Forelimb muscle (tissue), 1 donor: ENCODE results near the gene AKAP6. TPM values are rescaled to one million over a fixed set of nuclear protein-coding genes. Genes with fewer than 3 reads are reported as not detected.

ENCODE experiments used
- DNase-seq: peaks from one replicate; pipeline ENCODE4 v3.0.0-alpha.2; 2013; ENCODE audit warnings: low read depth
- polyA plus RNA-seq: library from polyadenylated mRNA; unstranded; fragments of 120-200 nt; gene quantifications from one replicate; pipeline ENCODE4 v1.2.1, GENCODE V29; 2013; ENCODE audit not compliant: insufficient read length

Gene AKAP6, protein sequence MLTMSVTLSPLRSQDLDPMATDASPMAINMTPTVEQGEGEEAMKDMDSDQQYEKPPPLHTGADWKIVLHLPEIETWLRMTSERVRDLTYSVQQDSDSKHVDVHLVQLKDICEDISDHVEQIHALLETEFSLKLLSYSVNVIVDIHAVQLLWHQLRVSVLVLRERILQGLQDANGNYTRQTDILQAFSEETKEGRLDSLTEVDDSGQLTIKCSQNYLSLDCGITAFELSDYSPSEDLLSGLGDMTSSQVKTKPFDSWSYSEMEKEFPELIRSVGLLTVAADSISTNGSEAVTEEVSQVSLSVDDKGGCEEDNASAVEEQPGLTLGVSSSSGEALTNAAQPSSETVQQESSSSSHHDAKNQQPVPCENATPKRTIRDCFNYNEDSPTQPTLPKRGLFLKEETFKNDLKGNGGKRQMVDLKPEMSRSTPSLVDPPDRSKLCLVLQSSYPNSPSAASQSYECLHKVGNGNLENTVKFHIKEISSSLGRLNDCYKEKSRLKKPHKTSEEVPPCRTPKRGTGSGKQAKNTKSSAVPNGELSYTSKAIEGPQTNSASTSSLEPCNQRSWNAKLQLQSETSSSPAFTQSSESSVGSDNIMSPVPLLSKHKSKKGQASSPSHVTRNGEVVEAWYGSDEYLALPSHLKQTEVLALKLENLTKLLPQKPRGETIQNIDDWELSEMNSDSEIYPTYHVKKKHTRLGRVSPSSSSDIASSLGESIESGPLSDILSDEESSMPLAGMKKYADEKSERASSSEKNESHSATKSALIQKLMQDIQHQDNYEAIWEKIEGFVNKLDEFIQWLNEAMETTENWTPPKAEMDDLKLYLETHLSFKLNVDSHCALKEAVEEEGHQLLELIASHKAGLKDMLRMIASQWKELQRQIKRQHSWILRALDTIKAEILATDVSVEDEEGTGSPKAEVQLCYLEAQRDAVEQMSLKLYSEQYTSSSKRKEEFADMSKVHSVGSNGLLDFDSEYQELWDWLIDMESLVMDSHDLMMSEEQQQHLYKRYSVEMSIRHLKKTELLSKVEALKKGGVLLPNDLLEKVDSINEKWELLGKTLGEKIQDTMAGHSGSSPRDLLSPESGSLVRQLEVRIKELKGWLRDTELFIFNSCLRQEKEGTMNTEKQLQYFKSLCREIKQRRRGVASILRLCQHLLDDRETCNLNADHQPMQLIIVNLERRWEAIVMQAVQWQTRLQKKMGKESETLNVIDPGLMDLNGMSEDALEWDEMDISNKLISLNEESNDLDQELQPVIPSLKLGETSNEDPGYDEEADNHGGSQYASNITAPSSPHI (N-terminal part only)
- polyA plus RNA-seq, result 64.6 TPM

DNA sequence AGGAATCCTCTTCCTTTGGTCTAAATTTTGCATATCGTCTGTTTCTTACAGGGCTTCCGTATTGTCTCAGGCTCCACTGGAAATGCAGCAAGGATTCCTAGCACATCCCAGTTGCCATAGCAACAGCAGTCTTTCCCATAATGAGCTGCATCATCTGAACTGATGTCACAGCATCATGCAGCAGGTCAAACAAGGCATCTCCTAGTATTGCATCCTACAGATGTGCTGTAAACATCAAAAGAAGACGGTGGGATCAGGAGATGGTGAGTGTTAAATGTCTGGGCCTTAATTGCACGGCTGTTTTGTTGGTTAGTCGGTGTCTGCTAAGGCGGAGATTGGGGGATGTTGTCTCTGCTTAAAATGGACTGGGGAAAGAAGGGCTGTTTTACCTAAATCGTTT is at the start of gene AKAP6:
AKAP6 (plus strand) TSS at position 153 of the 400 bp plus-strand sequence. CDS start 104,196 bp downstream, outside the sequence.
- DNase-seq, result peak; percentile 16

DNA sequence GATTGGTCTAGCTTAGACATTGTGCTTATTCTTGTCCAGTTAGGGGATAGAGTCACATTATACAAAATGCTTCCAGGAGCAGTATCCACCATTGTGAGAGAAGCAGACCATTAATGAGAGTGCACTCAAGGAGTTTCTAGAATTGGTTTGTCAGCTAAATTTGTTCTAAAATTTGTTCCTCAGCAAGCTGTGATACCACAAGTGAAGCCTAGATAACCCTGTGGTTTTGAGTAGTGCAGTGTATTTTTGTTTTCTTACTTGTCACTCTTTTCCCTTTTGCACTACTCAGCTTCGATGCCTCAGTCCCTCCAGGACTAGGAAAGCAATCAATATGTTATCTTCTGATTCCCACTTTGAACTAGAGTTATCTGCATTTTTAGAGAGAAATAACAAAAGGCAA is 42.5 kb upstream of the AKAP6 start:
- no peak for DNase-seq

DNA sequence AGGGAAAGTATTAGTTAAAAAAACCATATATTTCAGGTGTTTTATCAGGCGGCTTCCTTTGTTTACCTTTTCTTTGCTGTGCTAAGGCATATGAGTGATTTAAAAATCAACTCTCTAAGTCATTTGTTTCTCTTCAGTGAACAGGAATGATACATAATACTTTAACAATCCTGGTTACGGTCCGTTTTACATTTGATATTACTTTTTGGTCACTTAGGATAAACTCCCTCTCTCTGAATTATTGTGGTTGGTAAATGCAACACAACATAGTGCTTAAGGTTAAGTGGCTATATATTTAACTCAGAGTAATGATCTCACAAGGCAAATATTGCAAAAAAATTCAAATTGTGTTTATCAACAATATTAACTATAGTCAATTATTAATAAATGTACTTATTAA is 32.7 kb upstream of the AKAP6 start:
- no peak for DNase-seq

DNA sequence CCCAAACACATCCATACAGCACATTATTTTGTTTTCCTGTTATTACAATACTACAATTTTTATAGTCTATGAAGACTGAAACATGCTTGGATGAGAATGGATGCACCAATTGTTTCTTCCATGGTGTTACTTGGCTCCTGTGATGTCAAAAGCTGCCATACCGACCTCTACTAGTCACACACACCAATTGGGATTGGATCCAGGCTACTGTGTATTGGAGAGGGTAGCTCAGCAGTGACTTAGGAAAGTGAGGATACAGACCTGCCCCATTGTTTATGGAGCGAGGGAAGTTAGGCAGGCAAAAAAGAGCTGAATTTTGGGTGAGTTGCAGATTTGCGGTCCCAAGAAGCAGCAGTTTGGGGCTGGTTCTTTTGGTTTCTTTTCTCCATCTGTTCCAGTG is 30.8 kb upstream of the AKAP6 start:
- no peak for DNase-seq

DNA sequence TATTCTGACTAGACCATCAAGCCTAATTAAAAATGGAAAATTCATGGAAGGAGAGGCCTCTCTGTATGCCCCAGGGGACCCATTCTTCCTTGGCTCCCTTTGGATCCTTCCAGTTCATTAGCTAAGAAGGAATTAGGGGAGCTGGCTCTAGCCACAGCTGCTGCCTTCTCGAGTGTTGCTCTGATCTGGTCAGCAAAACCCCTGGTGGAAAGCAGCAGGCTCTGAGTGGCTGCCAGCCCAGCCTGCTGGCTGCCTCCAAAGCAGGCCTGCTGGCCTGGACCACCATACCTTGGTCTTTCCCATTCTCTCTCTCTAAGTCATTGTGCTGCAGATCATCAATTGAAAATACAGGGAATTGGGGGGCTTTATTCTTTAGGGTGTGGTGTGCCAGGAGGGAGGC is 29.0 kb upstream of the AKAP6 start:
- no peak for DNase-seq

DNA sequence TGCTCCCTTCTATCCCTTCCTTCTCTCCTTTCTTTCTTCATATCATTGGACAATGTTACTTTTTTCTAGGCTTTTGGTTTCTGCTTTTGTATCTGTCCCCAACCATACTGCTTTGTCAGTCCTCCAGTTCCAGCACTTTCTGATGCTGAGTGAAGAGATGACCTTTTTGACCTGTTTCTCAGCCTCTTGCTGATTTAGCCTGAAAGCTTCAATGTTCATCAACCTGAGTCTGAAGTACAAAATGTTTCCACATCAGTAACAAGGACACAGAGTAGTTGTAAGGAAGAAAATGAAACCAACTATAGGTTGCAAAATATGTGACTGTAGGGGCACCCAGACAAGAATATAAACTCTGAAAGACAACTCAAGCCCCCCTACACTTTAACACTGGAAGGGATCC is 25.2 kb upstream of the AKAP6 start:
- no peak for DNase-seq

DNA sequence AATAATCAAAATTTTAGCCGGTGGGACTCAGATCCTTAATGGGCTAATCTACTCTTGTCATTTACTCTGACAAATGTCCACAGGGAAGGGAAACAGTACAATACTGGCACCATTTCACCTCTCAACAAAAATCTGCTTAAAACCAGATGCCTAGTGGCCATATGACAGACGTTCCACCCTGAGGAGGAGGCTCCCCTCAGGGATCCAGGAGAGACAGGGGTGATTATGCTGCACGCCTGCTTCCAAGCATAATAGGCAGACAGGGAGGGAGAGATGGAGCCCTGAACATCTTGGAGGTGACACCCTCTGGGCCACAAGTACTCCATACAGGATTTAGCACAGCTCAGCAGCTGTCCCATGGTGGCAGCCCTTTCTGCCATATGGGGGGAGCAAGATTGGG is 24.8 kb upstream of the AKAP6 start:
- DNase-seq, result no peak

DNA sequence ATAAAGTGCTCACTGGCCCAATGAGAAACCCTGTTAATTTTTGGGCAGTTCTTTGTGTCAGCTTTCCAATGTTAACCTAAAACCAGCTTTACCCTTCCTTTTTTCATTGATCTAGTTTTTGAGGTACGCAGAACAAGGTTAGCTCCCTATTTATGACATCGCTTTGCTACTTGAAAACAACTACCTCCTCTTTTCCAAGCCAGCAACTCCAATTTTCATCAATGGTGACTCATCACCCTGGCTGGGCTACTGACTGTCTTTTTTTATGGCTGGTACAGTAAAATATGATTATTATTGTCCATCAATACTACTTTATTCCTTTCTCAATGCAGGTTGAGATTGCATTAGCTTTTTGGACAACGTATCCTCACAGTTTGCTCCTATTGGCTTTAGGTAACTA is 22.5 kb upstream of the AKAP6 start:
- no peak for DNase-seq

DNA sequence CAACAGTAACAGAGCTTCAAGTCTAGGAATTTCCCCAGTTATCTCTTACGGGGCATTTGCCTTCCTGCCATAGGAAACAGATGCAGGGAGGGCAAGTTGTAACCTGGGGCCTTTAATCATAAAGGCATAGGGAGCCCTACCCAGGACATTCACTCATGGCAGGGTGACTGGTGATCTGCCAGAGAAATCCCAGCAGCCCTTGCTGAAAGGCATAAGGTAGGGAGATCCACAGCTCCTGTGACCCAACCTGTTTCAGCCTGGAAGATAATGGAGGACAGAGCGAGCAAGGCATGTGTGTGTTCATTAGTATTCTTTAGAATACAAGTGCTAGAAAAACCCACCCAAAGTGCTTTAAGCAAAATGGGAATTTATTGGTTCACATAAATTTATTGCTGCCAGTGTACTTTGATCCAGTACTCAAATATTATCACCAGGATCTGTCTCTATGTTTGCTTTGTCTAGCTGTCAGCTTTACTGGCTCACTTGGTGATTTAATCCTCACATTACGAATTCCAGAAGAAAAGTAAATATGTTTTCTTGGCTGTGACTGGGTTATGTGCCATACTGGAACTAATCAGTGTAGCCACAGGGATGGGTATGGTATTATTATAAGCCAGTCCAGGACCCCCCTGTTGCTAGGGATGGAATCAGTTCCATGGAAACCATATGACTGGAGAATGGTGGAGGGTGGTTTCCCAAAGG is 21.1 kb upstream of the AKAP6 start:
- no peak for DNase-seq

DNA sequence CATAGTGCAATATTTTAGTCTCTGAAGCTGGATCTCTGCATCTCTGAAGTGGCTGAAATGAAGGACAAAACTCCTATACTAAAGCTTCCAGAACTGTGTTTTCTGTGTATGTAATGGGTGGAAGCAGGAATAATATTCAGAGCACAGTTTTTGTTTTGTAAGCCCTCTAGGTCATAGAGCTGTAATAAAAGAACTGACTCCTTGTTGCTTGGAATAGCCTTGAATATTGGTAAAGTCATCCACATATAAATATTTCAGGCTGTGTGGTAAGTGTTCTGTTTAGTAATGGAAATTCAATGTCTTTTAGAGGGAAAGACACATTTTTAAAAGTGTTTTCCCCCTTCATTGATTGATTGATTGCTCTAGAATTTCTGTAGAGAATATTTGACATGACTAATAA is 18.2 kb upstream of the AKAP6 start:
- DNase-seq, result no peak

DNA sequence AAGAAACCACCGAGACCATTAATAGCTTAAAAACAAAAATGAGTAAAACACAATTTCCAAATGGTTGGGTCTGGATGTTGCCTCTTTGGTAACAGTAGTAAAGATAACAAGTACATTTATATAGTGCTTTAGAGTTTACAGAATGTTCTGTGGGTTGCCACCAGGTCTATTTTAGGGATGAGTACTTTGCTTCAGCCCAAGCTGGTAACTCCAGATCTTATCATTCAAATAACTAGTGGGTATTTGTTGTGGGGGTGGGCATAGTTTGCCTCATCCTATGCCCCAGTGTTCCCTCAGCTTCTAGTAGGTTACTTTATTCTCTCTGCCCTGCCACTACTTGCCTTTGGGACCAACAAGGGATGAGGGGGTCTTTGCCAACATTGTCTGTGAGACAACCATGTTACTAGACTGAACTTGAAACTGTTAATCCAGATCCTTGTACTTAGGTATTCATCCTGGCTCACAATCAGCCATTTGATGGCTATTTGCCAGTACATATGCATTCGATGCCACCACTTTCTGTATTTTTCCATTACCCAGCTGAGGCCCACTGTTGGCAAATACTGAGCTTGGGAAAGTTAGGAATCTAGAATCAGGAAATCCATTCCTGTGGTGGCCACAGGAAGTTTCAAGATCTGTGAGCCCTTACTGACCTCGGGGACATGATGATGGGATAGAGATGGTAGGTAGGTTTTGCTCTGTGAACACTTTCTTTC is 17.6 kb upstream of the AKAP6 start:
- DNase-seq, result no peak

DNA sequence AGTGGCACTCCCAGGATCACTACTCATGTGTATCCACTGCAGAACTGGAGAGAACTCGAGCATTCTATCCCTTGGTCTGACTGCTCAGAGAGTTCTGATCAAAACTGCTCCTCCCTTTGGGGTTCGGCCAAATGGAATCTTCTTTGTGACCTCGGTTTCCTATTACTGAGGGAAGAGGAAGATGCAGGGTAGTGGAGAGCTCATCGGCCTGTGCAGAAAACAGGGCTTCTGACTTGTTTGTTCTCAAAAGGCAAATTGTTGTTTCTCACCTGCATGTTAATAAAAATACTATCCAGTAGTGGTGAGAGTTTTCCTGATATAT is 17.1 kb upstream of the AKAP6 start:
- DNase-seq, result no peak

DNA sequence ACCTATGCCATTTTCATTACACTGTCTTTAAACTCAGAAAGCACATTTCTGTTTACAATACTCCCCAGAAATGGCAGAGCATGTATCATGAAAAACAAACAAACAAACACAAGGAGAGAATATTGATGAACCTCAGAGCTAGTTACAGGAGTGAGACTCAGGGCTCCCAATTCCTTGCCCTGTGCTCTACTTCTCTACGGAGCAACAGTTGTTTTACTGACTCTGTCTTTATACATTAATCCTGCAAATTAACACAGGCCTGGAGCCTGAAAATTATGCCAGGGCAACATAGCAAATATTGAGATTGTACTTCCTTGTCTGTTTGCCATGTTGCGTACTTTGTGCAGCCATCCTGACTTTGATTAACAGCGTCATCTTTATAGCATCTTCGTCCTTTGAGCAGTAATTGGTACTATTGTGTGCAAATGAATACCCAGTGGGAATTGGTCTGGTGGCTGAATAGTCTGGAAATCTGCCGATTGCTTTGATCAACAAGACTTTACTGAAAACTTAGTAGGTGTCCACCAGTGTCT is 15.2 kb upstream of the AKAP6 start:
- DNase-seq, result no peak

DNA sequence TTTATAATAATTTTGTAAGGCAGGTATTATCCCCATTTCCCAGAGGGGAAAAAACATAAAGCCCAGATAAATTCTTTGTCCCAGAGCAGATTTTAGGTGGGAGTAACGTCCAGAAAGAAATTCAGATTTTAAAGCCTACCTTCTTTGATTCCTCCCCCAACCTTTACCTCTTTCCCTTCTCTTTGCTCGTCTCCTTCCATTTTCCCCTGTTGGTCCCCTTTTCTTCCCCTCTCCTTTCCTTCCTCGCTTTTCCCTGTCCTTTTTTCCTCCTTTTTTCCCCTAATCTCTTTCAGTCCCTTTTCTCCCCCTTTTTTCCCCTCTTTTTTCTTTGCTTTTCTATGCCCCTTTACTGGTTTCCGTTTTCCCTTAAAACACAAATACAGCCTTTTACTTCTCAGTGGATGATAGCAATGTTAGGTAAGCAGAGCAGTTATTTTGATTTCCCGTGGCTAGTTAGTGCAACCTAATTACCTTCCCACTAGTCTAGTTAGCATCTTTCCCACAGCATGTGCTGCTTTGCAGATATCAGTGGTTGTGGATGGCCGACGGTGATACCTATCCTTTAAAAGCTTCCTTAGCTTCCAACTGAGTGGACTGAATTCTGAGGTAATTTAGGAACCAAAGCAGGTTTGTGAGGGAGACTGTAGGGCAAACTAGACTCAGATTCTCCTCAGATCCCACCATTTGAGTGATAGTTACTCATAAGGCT is 10.9 kb upstream of the AKAP6 start:
- DNase-seq, result no peak

DNA sequence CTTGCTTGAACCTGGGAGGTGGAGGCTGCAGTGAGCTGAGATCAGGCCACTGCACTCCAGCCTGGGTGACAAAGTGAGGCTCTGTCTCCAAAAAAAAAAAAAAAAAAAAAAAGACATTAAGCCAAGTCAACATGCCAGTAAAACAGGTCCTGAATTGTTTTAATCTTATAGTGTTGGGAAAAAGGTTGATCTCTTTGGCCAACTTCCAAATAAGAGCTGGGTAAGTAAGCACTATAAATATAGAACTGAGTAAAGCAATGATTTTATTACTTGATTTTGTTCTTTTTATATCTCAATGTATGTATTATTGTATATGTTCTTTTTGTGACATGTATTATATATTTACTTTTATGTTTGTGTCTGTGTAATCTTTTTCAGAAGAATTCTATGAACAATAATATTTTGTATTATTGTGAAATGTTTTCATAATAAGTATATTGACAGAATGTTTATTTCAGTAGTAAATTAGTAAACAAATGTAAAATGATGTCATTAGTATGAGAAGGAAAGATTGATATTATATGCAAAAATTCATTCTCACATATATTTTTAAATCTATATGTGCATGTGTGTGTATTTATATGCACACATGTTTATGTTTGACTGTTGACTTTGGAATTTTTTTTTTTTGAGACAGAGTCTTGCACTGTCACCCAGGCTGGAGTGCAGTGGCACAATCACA is 9.6 kb upstream of the AKAP6 start:
- no peak for DNase-seq

DNA sequence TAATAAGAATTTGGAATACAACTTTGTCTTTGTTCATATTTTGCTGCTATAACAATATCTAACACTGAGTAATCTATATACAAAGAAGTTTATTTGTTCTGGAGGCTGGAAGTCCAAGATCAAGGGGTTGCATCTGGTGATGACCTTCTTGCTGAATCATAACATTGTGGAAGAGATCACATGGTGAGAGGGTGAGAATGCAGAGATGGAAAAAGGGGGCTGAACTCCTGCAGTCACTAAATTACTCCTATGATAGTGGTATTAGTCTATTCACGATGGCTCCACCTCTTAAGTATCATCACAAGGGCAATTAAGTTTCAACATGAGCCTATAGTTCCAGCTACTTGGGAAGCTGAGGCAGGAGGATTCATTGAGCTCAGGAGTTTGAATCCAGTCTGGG is 4.5 kb upstream of the AKAP6 start:
- no peak for DNase-seq

DNA sequence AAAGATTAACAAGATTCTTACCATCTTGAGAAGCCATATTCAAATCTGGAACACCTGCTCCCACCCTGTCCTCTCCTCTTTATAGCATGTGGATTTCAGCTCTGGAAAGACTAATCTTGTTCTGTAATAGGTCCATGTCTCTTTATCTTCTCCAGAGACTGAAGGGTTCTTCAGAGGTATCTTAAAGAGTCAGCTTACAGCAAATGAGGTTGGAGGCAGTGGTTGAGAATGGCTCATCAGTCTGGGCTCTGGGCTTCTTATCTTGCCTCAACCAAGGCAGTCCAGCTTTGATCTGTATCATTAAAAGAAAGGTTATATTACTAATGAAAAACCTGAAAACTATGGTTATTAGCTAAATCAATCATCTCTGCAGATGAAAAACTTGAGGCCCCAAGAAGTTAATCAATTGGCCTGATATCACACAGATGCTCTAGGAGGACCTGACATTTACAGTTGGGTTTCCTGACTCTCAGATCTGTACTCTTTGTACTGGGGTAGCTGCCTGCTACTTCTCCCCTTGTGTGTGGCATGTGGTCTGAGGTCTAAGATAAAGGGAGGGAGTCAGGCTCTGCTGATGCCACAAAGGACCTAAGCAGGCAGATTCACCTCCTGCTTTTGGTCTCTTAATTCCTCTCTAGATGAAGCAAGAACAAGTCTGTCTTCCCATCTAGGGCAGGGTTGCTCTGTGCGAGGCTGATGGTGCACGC is 1.7 kb upstream of the AKAP6 start:
- DNase-seq, result no peak

DNA sequence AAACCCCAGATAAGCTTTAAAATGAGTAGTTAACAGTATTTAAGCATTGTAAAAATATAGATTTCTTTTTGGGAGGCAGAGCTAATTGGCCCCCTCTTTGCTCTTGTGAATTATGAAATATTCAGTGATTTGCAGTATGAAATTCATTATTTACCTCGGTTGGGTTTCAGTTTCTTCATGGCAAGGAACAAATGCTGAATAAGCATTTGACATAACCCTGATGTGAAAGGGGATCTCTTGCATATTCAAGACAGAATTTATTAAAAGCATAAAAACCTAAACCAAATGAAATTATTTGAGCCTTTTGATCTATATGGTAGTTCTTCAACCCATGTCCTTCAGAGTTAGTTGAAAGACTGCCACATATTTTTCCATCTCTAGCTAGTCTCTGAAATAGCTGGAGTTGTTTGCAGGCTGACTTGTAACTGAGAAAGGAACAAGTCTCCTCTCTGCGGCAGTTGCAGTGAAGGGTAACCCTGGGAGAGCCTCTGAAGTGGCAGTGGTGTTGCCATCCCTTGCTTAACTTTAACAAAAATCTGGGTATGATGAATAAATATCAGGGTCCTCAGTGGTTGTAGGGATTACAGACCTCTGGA is 690 bp downstream of the AKAP6 start:
- no peak for DNase-seq
